Lung (tissue), 12 donors: ENCODE data around the gene ATG7. TPM values are rescaled to one million over a fixed set of nuclear protein-coding genes. Genes with fewer than 3 reads are reported as not detected.
A peak's percentile ranks its signal among the peaks of the same experiment; 100 is the strongest.

Experiments used
- ATAC-seq: fragments of 200-7000 bp; cut with Tn5 transposase; one replicate; pipeline ENCODE4 v1.9.1; 2020; ENCODE audit warnings: moderate number of reproducible peaks; ENCODE audit not compliant: insufficient read depth, low FRiP score
- DNase-seq, 3 donors: peaks; one replicate each; pipeline ENCODE4 v3.0.0-alpha.2; 2013 to 2017
- H3K27ac ChIP-seq, 2 donors: one replicate each; pipeline ENCODE4 v1.5.1; 2013; ENCODE audit warnings: mild to moderate bottlenecking in 2 of 2, moderate library complexity in 2 of 2, control low read depth in 1 of 2, inconsistent platforms in 1 of 2, low read depth in 1 of 2, low read length in 1 of 2
- H3K27me3 ChIP-seq, 3 donors: one replicate each; pipeline ENCODE4 v1.5.1; 2013; ENCODE audit warnings: low read length in 2 of 3; ENCODE audit not compliant: control insufficient read depth in 3 of 3, insufficient read depth in 3 of 3
- H3K36me3 ChIP-seq, 4 donors: one replicate each; pipeline ENCODE4 v1.5.1; 2013; ENCODE audit warnings: low read length in 4 of 4, mild to moderate bottlenecking in 1 of 4, moderate library complexity in 1 of 4; ENCODE audit not compliant: control insufficient read depth in 4 of 4, insufficient read depth in 4 of 4
- H3K4me1 ChIP-seq, 5 donors: one replicate each; pipeline ENCODE4 v1.5.1; 2013; ENCODE audit warnings: low read length in 5 of 5, mild to moderate bottlenecking in 2 of 5, moderate library complexity in 1 of 5; ENCODE audit not compliant: control insufficient read depth in 5 of 5, insufficient read depth in 5 of 5
- H3K4me3 ChIP-seq: one replicate; pipeline ENCODE4 v1.5.1; 2013; ENCODE audit warnings: mild to moderate bottlenecking, control low read depth, moderate library complexity
- H3K9ac ChIP-seq, 2 donors: one replicate each; pipeline ENCODE4 v1.5.1; 2013; ENCODE audit warnings: low read length in 2 of 2, control low read depth in 1 of 2; ENCODE audit not compliant: insufficient read depth in 1 of 2
- H3K9me3 ChIP-seq, 4 donors: one replicate each; pipeline ENCODE4 v1.5.1; 2013; ENCODE audit warnings: low read length in 3 of 4, mild to moderate bottlenecking in 1 of 4, moderate library complexity in 1 of 4; ENCODE audit not compliant: control insufficient read depth in 4 of 4, insufficient read depth in 3 of 4
- CTCF ChIP-seq: IDR thresholded peaks from 2 replicates; pipeline ENCODE4 v1.5.1; 2012; ENCODE audit warnings: mild to moderate bottlenecking; ENCODE audit errors: control extremely low read depth, extremely low read depth
- WGBS, 2 donors: extraction: QIAGEN DNeasy Blood & Tissue Kit; methylation state at CpG; one replicate each; pipeline ENCODE4 v1.1.7; 2013; 5-methylcytosine and 5-hydroxymethylcytosine counted together
- polyA plus RNA-seq, 2 donors: library from polyadenylated mRNA; stranded (reverse); fragments of 200-250 nt; gene quantifications; one replicate each; pipeline ENCODE4 v1.2.1, GENCODE V29; 2013
- total RNA-seq, 2 donors: library from RNA; depleted of rRNA in 1 of 2; stranded (reverse); fragments of >200 nt in 1 of 2; gene quantifications; one replicate each; pipeline ENCODE4 v1.2.1, GENCODE V29; 2014 to 2021
- donor health status: control.
- donor health status: control.
- donor health status: Bipolar disorder and iron deficiency.
- donor health status: healthy.
- donor health status: DM: yes; HTN: yes; CAD: no.

ATG7 gene
- total and polyA plus RNA-seq, 4 donors, result 11.2 to 72.0 (median 53.3) TPM

GRCh38 chr3:11367143-11367693 lies 95.0 kb downstream of the ATG7 start:
- Histone ChIP-seq H3K27ac (peak overlapping the region; percentile 48 to 78), H3K4me1 (peaks cover 1 to 58% (median 11%) of the 10 kb centered on the region in 5 donors), H3K36me3 (peaks cover 7 to 19% (median 12%) of the 10 kb centered on the region in 4 donors), H3K9ac (peak overlapping the region in 1 of 2 donors; percentile 48), H3K27me3 (no peaks in the 10 kb centered on the region), H3K4me3 (no peak overlapping the region), H3K9me3 (no peaks in the 10 kb centered on the region)
- peak; percentile 63 for ATAC-seq
- 9 to 11% methylated on average over 2 of the region's 2 CpGs for WGBS, 2 donors
- peak; percentile 85 to 97 (median 95) for DNase-seq
- TF ChIP-seq CTCF, result no peak

GRCh38 chr3:11370191-11370590 lies 98.0 kb downstream of the ATG7 start:
- TF ChIP-seq CTCF, result no peak
- H3K4me1 ChIP-seq, result peaks cover 1 to 58% (median 11%) of the 10 kb centered on the region in 5 donors
- ATAC-seq, result no peak
- H3K36me3 ChIP-seq, result peaks cover under 1 to 10% (median 6%) of the 10 kb centered on the region in 4 donors
- H3K27ac ChIP-seq, result no peak overlapping the region
- WGBS, 2 donors, result 67 to 82% methylated on average over 3 of the region's 3 CpGs
- no peak overlapping the region for H3K4me3 ChIP-seq
- H3K27me3 ChIP-seq, result no peaks in the 10 kb centered on the region
- H3K9me3 ChIP-seq, result no peaks in the 10 kb centered on the region
- peak overlapping the region in 1 of 2 donors; percentile 65 for H3K9ac ChIP-seq
- DNase-seq, result peak; percentile 77 to 98 (median 95)

GRCh38 chr3:11370966-11371365 lies 98.8 kb downstream of the ATG7 start:
- TF ChIP-seq CTCF, result no peak
- Histone ChIP-seq H3K4me3 (no peak overlapping the region), H3K9me3 (no peaks in the 10 kb centered on the region), H3K27me3 (no peaks in the 10 kb centered on the region), H3K27ac (no peak overlapping the region), H3K9ac (peak overlapping the region in 1 of 2 donors; percentile 65), H3K4me1 (peaks cover 1 to 58% (median 11%) of the 10 kb centered on the region in 5 donors), H3K36me3 (peaks cover 0 to 12% (median 6%) of the 10 kb centered on the region in 4 donors)
- DNase-seq, result no peak
- WGBS, 2 donors, result 76 to 81% methylated on average over 4 of the region's 4 CpGs
- ATAC-seq, result no peak
